ENCODE measurements around the gene SEPTIN7.

SEPTIN7 gene

DNA sequence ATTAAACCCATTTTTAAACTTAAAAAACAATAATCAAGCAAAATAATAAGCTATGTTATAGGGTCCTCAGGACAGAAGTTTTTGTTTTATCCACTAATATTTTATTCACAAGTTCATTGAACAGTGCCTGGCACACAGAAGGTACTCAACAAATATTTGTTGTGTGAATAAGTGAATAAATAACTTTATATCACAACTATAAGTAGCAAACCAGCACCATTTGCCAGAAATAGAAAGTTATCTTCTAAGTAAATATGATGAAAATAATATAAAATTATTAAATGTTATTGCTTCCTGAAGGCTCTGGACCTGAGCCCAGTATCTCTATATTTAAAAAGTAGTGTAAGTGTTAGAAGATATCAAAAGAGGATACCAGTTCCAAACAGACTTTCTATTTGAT, 29.1 kb upstream of the SEPTIN7 start:
- TF ChIP-seq, protein P1, sequence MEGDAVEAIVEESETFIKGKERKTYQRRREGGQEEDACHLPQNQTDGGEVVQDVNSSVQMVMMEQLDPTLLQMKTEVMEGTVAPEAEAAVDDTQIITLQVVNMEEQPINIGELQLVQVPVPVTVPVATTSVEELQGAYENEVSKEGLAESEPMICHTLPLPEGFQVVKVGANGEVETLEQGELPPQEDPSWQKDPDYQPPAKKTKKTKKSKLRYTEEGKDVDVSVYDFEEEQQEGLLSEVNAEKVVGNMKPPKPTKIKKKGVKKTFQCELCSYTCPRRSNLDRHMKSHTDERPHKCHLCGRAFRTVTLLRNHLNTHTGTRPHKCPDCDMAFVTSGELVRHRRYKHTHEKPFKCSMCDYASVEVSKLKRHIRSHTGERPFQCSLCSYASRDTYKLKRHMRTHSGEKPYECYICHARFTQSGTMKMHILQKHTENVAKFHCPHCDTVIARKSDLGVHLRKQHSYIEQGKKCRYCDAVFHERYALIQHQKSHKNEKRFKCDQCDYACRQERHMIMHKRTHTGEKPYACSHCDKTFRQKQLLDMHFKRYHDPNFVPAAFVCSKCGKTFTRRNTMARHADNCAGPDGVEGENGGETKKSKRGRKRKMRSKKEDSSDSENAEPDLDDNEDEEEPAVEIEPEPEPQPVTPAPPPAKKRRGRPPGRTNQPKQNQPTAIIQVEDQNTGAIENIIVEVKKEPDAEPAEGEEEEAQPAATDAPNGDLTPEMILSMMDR (IDR thresholded peaks at IDR 0.05), result no peak
- Mint-ChIP-seq H3K4me1 (no peaks in the 10 kb centered on the region), H3K9me3 (peaks cover 6% of the 10 kb centered on the region), H3K4me3 (no peak overlapping the region), H3K36me3 (ENCODE audit: low read depth) (no peaks in the 10 kb centered on the region), H3K27ac (no peak overlapping the region), H3K27me3 (ENCODE audit: low read depth, poor library complexity) (peaks cover 2% of the 10 kb centered on the region)
- no peak for DNase-seq

DNA sequence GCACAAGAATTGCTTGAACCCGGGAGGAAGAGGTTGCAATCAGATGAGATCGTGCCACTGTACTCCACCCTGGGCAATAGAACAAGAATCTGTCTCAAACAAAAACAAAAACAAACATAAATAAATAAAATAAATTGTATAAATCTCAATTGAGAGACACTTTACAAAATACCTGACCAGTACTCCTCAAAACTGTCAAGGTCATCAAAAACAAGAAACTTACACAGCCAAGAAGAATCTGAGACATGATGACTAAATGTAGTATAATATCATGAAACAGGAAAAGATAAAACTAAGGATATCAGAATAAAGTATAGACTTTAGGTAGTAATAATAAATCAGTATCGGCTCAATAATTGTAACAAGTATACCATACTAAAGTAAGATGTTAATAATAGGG, 26.9 kb upstream of the SEPTIN7 start:
- H3K27ac Mint-ChIP-seq, result peak overlapping the region; percentile 22
- no peaks in the 10 kb centered on the region for H3K9me3 Mint-ChIP-seq
- DNase-seq, result no peak
- no peaks in the 10 kb centered on the region for H3K36me3 Mint-ChIP-seq (ENCODE audit: low read depth)
- no peak overlapping the region for H3K4me3 Mint-ChIP-seq
- TF ChIP-seq, protein P1 (IDR thresholded peaks at IDR 0.05), result no peak
- H3K4me1 Mint-ChIP-seq, result no peaks in the 10 kb centered on the region
- peaks cover 2% of the 10 kb centered on the region for H3K27me3 Mint-ChIP-seq (ENCODE audit: low read depth, poor library complexity)

DNA sequence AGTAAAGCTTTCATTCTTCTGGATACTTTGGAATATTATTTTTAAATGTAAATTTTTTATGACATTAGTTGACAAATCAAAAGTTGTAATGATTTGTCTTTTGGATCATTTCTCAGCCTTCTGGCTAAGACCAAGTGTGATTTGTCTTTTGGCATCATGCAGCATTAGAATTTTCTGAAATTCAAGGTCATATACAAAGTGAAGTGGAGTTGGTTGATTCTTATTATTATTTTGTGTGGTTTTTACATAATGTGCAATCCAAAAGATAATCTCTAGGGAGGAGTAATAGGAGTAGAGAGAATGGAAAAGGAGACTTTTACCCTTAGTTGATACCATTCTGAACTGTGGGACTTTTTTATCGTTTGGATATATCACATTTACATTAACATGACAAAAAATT, 24.2 kb upstream of the SEPTIN7 start:
- Mint-ChIP-seq H3K36me3 (ENCODE audit: low read depth) (no peaks in the 10 kb centered on the region), H3K9me3 (no peaks in the 10 kb centered on the region), H3K27ac (no peak overlapping the region), H3K4me3 (no peak overlapping the region), H3K27me3 (ENCODE audit: low read depth, poor library complexity) (peaks cover 2% of the 10 kb centered on the region), H3K4me1 (no peaks in the 10 kb centered on the region)
- DNase-seq, result no peak
- TF ChIP-seq, protein P1 (IDR thresholded peaks at IDR 0.05), result no peak

DNA sequence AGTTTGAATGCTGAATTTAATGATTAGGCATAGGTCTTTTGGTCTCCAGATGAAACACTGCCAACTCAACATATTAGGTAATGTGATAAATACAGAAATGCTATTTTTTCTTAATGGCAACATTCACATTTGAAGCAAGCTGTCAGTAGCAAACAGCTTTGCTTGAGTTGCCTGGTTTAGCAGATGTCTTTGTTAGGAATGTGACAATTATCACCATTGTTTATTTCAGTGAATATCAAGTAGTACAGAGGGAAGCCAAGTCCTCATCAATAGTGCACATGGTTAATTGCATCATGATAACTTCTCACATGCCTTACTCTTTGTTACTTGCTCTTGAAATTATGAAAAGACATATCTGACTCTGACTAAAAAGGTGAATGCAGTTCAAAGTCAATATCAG, 23.7 kb upstream of the SEPTIN7 start:
- peaks cover 2% of the 10 kb centered on the region for H3K27me3 Mint-ChIP-seq (ENCODE audit: low read depth, poor library complexity)
- H3K9me3 Mint-ChIP-seq, result no peaks in the 10 kb centered on the region
- H3K4me1 Mint-ChIP-seq, result no peaks in the 10 kb centered on the region
- no peaks in the 10 kb centered on the region for H3K36me3 Mint-ChIP-seq (ENCODE audit: low read depth)
- TF ChIP-seq, protein P1 (IDR thresholded peaks at IDR 0.05), result no peak
- DNase-seq, result no peak
- H3K4me3 Mint-ChIP-seq, result no peak overlapping the region
- no peak overlapping the region for H3K27ac Mint-ChIP-seq

DNA sequence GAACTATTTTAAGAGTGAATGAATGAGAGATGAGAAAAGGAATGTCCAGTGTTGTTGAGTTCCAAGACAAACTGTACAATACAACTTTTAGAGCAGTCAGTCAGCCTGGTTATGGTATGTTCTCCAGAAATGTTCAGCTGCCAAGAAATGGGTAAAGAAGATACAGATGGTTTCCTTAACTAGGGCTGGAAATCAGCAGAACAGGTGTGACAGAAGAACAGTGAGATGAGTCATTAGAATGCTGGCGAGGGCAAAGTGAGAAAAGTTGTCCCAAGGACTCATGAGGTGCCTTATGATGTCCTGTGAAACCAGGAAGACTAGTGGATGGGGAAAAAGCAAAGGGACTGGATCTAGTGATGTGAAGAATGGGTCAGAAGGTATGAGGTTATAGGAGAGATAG, 20.8 kb upstream of the SEPTIN7 start:
- Mint-ChIP-seq H3K9me3 (no peaks in the 10 kb centered on the region), H3K4me3 (no peak overlapping the region), H3K4me1 (no peaks in the 10 kb centered on the region), H3K36me3 (ENCODE audit: low read depth) (no peaks in the 10 kb centered on the region), H3K27ac (no peak overlapping the region), H3K27me3 (ENCODE audit: low read depth, poor library complexity) (no peaks in the 10 kb centered on the region)
- DNase-seq, result no peak
- TF ChIP-seq, protein P1 (IDR thresholded peaks at IDR 0.05), result no peak

DNA sequence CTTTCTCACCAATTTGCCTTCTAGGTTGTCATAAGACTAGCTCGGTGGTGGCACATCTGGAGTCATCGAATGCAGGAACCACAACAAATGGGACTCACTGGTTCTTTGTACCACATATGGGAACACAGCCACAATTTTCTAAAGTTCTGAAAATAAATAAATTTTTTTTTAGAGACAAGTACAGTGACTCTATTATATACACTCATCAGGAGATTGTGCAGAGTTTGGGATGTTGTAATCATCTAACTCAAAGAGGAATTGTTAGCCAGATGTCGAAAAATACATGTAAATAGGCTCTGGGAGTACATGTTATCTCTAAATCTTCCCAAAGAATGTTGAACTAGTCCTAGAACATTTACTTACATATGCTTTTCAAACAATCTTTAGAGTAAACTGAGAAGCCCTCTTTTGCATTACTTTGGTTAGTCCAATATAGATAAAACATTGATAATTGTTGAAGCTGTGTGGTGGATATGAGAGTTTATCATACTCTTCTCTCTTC, 19.6 kb upstream of the SEPTIN7 start:
- H3K9me3 Mint-ChIP-seq, result no peaks in the 10 kb centered on the region
- no peaks in the 10 kb centered on the region for H3K27me3 Mint-ChIP-seq (ENCODE audit: low read depth, poor library complexity)
- H3K4me3 Mint-ChIP-seq, result no peak overlapping the region
- no peak for DNase-seq
- H3K36me3 Mint-ChIP-seq (ENCODE audit: low read depth), result no peaks in the 10 kb centered on the region
- no peak overlapping the region for H3K27ac Mint-ChIP-seq
- TF ChIP-seq, protein P1 (IDR thresholded peaks at IDR 0.05), result no peak
- H3K4me1 Mint-ChIP-seq, result no peaks in the 10 kb centered on the region

All from nephron progenitor cell (in vitro differentiated cells).